ENCODE measurements around the gene PDE6G.

Gene PDE6G

DNA sequence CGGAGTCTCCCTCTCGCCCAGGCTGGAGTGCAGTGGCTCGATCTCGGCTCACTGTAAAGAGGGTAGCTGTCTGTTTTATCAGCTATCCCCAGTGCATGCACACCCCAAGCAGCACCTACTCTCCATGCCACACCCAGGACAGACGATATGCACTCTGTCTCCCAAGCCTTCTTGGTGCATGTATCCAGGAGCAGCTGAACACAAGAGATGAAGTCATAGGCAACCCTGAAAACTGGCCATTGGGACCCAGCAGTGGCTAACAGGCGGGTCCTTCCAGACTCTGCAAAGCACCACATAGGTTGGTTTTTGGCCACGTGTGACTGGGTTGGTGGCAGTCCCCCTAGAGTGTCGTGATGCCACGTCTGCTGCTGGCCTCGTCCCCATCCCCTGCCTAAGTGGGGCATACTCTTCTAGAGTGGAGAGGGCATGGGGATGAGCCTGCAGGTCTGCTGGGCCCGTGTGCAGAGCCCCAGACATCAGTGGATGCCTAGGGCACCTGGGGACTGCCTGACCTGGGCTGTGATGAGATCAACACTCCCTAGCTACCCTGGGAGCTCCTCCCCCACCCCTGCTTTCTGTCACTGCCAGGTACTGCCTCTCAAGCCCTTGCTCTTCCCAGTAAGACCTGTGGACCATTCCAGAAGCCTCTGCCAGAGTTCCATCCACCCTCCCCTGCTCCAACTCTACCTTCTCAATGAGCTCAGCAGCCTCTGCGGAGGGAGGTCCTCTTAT lies 9.3 kb downstream of the PDE6G start:
- DNase-seq (ENCODE audit: low read depth), result no peak
- no peak overlapping the region for H3K4me3 ChIP-seq (ENCODE audit: control insufficient read depth, low read depth, low read length)
- TF ChIP-seq, protein P1, sequence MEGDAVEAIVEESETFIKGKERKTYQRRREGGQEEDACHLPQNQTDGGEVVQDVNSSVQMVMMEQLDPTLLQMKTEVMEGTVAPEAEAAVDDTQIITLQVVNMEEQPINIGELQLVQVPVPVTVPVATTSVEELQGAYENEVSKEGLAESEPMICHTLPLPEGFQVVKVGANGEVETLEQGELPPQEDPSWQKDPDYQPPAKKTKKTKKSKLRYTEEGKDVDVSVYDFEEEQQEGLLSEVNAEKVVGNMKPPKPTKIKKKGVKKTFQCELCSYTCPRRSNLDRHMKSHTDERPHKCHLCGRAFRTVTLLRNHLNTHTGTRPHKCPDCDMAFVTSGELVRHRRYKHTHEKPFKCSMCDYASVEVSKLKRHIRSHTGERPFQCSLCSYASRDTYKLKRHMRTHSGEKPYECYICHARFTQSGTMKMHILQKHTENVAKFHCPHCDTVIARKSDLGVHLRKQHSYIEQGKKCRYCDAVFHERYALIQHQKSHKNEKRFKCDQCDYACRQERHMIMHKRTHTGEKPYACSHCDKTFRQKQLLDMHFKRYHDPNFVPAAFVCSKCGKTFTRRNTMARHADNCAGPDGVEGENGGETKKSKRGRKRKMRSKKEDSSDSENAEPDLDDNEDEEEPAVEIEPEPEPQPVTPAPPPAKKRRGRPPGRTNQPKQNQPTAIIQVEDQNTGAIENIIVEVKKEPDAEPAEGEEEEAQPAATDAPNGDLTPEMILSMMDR (conservative IDR thresholded peaks at IDR 0.05; ENCODE audit: control insufficient read depth, insufficient read depth, low read depth, low read length), result no peak

DNA sequence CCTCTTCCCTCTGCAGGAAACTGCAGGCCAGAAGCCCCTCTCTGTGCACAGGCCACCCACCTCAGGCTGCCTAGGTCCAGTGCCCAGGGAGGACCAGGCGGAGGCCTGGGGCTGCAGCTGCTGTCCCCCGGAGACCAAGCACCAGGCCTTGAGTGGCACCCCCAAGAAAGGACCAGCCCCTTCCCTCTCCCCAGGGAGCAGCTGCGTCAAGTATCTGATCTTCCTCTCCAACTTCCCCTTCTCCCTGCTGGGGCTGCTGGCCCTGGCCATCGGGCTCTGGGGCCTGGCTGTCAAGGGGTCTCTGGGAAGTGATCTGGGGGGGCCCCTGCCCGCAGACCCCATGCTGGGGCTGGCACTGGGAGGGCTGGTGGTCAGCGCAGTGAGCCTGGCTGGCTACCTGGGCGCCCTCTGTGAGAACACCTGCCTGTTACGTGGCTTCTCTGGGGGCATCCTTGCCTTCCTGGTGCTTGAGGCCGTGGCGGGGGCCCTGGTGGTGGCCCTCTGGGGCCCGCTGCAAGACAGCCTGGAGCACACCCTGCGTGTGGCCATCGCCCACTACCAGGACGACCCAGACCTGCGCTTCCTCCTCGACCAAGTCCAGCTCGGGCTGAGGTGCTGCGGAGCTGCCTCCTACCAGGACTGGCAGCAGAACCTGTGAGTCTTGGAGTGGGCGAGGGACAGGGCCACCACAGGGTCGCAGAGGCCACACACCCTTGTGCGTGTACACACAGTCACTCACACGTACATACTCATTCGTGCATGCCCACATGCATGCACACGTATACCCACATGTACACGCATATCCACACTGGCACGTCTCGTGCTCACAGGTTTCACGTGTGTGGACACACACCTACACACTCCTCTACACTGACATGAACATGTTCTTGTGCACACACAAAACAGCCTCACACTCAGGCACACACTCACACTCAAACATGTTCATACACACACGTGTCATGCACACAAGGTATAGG lies 11.1 kb downstream of the PDE6G start:
- H3K4me3 ChIP-seq (ENCODE audit: control insufficient read depth, low read depth, low read length), result no peak overlapping the region
- TF ChIP-seq, protein P1 (conservative IDR thresholded peaks at IDR 0.05; ENCODE audit: control insufficient read depth, insufficient read depth, low read depth, low read length), result no peak
- DNase-seq (ENCODE audit: low read depth), result no peak

DNA sequence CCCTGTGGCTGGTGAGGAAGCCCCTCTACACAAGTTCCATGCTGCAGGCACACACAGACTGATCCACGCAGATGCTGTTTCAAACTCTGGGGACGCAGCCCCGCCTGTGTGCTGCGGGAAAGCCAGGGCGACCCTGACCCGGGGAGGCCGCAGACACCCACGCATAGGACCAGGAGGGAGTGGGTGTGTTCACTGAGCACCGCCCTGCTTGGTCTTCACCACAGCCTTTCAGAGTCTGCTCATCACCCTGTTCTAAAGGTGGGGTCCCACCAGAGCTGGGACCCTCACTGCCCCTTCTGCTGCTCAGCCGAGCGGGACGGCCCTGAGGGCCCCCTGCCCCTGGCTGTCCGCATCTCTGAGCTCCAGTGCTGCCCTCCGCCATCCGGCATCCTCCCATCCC lies 11.8 kb downstream of the PDE6G start:
- no peak for DNase-seq (ENCODE audit: low read depth)
- TF ChIP-seq, protein P1 (conservative IDR thresholded peaks at IDR 0.05; ENCODE audit: control insufficient read depth, insufficient read depth, low read depth, low read length), result no peak
- H3K4me3 ChIP-seq (ENCODE audit: control insufficient read depth, low read depth, low read length), result no peak overlapping the region

DNA sequence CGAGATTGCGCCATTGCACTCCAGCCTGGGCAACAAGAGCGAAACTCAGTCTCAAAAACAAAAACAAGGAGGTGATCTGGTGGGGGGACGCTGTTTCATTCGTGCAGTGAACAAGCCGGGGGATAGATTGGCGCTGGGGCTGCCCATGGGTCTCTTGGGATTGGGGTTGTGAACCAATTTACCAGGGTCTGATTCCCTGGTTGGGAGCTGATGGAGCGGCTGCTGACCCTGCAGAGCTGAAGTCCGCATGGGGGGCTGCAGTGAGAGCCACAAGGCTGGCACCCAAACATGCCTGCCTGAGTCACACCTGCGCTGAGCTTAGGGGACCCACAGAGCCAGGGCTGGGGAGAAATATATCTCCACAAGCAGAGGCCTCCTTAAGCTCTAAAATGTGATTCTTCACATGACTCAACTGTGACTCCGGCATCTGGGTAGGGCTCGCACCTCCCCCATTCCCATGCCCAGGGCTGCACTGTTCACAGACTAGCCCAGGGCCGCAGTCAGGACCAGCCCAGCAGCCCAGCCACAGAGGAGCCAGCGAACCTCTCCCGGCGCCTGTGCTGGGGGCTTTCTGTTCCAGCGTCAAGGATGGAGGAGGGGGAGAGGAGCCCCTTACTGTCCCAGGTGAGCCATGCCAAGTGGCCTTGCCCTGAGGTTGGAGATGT lies 14.4 kb downstream of the PDE6G start:
- TF ChIP-seq, protein P1 (conservative IDR thresholded peaks at IDR 0.05; ENCODE audit: control insufficient read depth, insufficient read depth, low read depth, low read length), result no peak
- DNase-seq (ENCODE audit: low read depth), result peak; percentile 71
- H3K4me3 ChIP-seq (ENCODE audit: control insufficient read depth, low read depth, low read length), result no peak overlapping the region

DNA sequence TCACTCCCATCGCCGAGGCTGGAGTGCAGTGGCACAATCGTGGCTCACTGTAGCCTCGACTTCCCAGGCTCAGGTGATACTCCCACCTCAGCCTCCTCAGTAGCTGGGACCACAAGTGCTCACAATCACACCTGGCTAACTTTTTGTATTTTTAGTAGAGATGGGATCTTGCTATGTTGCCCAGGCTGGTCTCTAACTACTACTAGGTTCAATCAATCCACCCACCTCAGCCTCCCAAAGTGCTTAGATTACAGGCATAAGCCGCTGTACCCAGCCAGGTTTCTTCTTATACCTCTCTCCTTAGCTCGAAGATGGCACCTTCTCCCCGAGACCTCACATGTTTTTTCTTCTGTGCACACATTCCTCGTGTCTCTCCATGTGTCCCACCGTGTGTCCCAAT lies 16.3 kb downstream of the PDE6G start:
- no peak for DNase-seq (ENCODE audit: low read depth)
- TF ChIP-seq, protein P1 (conservative IDR thresholded peaks at IDR 0.05; ENCODE audit: control insufficient read depth, insufficient read depth, low read depth, low read length), result no peak

DNA sequence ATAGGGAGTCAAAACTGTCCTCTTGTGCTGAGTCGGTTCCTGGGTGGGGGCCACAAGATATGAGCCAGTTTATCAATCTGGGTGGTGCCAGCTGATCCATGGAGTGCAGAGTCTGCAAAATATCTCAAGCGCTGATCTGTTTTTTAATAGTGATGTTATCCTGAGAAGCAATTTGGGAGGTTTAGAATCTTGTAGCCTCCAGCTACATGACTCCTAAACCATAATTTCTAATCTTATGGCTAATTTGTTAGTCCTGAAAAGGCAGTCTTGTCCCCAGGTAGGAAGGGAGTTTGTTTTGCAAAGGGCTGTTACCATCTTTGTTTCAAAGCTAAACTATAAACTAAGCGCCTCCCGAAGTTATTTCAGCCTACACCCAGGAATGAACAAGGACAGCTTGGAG lies 17.7 kb downstream of the PDE6G start:
- H3K4me3 ChIP-seq (ENCODE audit: control insufficient read depth, low read depth, low read length), result no peak overlapping the region
- no peak for DNase-seq (ENCODE audit: low read depth)
- TF ChIP-seq, protein P1 (conservative IDR thresholded peaks at IDR 0.05; ENCODE audit: control insufficient read depth, insufficient read depth, low read depth, low read length), result no peak

More for the DNA sequence above, 16.3 kb downstream of the PDE6G start:
- no peak overlapping the region for H3K4me3 ChIP-seq (ENCODE audit: control insufficient read depth, low read depth, low read length)
